DMS153 treated with DMSO at 0.1 percent for 48 hours (cell line): ENCODE data around the gene EHMT1.

ENCODE experiments used
- DNase-seq: peaks from one replicate; lab custom pipeline; 2025; ENCODE audit not compliant: unreplicated experiment; lab: John Stamatoyannopoulos, UW

EHMT1 gene

DNA sequence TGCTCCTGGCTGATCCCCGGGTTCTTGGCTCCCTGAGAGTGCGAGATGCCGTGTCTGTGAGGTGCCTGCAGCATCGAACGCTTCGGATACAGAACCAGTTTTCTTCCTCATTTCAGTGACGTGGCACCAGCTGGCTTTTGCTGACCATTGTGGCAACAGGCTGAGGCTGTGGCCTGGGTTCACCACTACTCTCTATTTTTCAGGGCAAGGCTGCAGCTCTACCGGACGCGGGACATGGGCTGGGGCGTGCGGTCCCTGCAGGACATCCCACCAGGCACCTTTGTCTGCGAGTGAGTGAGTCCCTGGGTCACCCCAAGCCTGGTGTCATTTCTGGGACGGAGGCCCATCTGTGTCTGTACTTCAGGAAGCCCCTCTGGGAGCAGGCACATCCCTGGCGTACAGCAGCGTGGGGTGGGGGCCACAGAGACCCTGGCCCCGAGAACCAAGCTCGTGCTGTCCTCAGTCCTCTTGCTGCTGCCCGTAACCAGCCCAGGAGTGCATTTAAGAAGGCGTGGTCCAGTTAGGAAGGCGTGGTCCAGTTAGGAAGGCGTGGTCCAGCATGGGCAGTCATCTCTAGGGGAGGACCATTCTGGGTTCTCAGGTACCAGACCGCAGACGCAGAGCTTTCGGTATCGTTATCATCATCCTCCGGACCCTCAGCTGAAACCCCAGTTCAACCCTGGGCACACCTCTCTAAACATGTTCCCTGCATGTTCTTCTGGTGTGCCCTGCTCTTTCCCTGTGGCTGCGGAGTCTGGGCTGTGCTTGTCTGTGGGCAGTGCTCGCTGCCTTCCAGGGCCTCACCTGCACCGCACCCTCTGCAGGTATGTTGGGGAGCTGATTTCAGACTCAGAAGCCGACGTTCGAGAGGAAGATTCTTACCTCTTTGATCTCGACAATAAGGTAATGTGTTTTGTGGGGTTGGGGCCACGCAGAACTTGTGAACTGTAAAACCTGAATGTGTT lies 198.7 kb downstream of the EHMT1 start:
- no peak for DNase-seq

DNA sequence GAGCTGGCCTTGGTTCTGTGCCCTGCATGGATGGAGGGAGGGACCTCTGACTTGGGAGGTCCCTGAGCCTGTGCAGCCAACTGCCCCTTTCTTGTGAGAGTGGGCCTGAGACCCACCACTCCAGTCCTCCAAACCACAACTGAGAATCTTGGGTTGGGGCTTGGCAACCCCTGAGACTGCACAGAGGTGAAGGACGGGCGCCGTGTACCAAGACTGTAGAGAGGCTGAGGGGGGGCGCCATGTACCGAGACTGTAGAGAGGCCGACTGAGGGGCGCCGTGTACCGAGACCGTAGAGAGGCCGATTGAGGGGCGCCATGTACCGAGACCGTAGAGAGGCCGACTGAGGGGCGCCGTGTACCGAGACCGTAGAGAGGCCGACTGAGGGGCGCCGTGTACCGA lies 199.5 kb downstream of the EHMT1 start:
- no peak for DNase-seq

DNA sequence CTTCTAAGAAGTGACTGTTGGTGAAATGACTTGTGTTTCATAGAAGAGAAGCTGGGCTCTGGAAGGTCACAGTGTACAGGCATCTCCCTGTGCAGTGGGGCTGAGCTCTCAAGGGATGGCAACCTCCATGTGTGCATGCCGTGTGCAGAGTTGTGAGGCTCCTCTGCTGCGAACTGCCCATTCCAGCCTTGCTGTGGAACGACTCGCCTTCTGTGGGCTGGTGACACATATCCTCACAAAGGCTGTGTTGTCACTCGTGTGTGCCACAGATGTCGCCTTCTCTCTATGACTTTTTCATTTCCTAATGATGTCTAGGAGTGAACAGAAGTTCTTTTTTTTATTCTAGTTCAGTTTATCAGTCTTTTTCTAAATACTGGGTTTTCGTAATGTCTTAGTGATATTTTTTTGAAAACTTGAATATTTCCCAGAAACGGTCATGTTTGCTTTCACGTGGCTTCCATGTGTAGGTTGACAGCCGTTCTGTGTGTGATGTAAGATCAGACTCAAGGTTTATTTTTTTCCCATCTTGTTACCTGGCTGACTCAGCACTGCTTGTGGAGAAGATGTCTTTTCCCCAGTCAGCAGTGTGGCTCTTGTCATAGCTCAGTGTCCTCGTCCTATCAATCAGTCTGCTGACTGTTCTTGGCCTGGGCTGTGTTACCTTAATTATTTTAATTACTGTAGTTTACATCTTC lies 201.5 kb downstream of the EHMT1 start:
- DNase-seq, result no peak

DNA sequence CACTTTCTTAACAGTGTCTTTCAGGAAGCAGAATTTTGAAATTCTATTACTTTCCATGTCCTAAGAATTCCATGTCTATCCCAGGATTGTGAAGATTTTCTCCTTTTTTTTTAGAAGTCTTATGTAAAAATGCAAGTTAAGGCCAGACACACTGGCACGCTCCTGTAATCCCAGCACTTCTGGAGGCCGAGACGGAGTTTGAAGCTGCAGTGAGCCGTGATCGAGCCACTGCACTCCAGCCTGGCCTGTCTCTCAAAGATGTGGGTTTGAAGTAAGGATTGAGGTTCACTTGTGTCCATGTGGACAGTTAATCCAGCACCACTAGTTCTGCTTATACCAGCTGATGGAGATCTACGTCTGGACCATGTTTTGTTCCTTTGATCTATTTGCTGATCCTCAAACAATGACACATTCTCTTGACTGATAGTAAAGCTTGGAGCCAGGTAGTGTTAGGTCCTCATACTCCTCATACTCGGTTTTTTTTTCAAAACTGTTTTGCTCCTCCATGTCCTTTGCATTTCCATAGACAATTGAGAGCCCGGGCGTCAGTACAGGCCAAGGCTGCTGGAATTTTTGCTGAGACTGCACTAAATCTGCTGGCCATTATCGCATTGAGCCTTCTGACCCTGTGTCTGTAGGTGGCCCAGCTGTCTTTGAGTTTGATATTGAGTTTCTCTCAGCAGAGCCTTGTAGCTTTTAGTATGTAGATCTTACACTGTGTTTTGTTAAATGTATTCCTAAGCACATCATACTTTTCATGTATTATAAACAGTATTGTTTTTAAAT lies 205.4 kb downstream of the EHMT1 start:
- DNase-seq, result no peak

DNA sequence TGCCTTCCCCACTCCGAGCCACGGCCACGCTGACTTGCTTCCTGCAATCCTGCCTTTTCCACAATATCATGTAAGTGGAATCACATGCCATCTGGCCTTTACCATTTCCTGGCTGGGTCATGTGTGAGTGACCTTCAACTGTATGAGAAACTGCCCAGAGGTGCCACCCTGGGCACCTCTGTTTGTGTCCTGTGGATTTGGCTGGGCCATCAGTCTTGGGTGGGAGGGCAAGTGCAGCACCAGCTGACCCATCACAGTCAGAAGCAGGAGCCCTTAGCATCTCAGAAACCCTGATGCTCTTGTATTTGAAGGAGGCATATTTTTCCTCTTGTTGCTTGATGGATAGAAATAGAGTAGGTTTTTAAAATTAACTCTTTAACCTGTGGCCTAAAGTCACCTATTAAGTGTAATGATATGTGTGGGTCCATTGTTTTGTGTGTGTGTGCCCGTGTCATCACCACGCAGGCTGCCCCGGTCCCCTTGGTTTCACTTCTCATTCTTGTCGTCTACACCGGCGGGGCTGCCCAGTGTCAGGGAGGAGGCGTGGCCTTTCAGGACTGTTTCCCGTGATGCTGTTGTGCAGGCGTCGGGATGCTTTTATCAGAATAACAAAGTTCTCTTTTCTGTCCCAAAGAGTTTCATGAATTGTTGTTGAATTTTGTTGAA lies 206.7 kb downstream of the EHMT1 start:
- DNase-seq, result no peak

DNA sequence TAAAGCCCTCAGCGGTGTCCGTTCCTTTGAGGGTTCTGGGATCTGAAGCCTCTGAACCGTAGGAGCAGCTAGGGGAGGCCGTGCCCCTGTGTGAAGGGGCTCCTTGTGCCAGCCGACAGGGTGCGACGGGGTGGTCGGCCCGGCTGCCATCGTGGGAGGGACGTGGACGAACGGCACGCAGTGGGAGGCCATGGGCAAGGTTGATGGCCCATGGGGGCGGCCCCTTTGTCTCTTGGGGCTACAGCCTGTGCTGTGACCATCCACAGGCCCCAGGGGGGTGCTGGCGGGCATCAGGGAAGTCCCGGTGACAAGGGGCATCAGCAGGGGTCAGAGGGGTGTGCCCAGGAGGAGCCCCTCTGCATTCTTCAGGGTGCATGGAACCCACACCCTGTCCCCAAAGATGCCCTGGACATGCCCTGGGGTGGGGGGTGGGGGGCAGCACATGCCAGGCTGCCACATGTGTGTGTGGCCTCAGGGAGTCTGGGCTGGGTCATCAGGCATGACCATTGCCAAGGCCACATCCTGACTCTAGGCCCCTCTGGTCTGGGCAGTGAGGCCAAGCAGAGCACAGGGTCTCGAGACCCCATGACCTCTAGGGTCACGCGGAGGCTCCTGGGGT lies 209.2 kb downstream of the EHMT1 start:
- no peak for DNase-seq

DNA sequence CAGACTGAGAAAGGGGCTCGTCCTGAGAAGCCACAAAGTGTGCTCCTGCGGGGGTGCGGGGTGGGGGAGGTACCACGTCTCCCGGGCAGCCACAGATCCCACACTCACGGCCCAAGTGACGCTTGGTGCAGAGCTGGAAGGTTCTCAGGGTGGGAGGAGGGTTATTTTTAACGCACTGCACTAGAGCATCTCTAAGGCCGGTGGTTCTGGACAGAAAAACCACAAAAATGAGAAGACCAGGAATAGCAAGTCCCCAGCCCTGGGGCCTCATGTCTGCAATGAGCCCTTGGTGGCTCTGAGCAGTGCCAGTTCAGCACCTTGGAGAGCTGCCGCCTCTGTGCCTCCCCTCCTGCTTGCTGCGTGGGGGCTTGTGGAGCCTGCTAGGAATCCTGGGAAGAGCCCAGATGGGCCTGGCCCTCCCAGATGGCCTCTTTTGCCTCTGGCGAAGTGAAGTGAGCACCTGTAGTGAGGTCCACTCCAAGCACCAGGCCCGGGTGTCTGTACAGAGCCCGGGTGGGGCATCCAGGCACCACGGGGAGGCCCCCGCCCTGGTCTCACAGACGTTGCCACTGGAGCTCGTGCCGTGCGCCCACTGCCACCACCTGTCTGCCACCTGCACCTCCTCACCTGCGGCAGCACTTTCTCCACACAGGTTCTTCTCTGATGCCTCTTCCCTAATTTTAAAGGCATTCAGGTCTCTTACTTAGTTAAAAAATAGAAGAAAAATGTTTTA lies 209.9 kb downstream of the EHMT1 start:
- DNase-seq, result no peak

DNA sequence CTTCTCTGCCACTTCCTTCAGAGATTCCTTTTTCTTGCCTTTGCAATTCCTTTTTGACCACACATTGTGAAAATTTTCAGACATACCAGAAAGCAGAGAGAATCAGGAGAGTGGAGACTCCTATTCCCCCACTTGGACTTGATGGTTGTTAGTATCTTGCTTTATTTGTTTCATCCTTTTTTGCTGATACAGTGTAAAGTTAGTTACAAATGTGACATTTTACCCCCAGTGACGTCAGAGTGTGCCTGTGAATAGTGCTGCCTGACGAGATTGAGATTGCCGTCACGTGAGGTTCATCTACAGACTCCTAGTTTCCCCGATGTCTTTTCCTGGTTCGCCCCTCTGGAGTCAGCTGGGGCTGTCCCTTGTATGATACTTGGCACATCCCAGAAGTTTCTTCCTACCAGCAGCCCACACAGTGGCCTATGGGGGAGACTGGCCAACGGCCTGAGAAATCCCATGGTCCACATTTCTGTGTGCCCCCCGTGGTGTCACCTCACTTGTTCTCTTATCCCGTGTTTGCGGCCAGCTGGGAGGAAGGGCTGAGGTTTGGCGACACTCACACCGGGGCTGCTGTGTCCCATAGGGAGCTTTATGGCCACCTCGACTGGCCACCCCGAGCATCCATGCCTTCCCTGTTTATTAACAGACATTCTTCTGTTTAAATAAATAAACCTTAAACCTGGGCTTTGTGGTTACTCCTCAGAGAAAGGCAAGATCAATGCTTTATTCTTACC lies 210.6 kb downstream of the EHMT1 start:
- no peak for DNase-seq

DNA sequence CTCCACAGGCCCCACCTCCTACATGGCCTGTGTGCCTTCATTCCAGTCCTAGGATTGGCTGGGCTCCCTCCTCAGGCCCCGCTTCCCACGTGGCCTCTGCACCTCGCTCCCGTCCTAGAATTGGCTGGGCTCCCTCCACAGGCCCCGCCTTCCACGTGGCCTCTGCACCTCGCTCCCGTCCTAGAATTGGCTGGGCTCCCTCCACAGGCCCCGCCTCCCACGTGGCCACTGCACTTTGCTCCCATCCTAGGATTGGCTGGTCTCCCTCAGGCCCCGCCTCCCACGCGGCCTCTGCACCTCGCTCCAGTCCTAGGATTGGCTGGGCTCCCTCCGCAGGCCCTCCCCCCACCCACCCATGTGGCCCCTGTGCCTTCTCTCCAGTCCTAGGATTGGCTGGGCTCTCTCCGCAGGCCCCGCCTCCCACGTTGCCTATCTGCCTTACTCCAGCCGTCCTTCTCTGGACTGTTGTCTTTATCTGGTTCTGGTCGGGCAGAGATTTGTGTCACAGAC lies 213.4 kb downstream of the EHMT1 start:
- DNase-seq, result no peak

DNA sequence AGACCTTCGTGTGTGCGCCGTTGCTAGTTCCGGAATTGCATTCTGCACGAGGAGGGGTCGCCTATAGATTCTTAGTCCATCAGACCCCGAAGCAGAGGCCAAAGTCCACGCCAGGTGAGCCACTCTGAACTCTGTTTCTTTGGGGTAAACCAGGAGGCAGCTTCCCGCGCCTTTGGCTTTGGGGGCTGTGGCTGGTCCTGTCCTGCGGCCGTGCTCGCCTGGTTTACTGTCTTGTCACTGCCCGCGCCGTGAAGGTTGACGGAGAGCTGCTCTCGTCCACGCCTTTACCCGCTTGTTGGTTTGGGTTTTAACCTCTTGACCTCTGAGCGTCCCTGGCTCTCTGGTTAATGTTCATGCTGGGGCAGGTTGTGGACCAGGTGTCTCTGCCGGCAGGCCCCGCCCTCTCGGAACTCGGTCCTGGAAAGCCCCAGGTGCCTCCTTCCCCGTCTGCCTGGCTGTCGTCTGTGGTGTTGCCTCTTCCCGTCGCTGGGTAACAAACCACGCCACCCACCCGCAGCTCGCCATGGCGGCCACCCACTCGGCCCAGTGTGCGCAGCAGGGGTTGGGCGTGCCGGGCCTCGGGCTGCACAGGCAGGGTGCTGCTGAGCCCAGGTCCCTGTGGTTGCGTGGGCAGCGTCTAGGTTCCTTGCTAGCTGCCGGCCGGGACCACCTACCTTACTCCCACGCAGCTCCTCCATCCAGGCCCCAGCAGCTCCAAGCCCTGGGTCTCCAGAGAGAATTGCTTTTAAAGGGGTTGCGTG lies 214.2 kb downstream of the EHMT1 start:
- no peak for DNase-seq

DNA sequence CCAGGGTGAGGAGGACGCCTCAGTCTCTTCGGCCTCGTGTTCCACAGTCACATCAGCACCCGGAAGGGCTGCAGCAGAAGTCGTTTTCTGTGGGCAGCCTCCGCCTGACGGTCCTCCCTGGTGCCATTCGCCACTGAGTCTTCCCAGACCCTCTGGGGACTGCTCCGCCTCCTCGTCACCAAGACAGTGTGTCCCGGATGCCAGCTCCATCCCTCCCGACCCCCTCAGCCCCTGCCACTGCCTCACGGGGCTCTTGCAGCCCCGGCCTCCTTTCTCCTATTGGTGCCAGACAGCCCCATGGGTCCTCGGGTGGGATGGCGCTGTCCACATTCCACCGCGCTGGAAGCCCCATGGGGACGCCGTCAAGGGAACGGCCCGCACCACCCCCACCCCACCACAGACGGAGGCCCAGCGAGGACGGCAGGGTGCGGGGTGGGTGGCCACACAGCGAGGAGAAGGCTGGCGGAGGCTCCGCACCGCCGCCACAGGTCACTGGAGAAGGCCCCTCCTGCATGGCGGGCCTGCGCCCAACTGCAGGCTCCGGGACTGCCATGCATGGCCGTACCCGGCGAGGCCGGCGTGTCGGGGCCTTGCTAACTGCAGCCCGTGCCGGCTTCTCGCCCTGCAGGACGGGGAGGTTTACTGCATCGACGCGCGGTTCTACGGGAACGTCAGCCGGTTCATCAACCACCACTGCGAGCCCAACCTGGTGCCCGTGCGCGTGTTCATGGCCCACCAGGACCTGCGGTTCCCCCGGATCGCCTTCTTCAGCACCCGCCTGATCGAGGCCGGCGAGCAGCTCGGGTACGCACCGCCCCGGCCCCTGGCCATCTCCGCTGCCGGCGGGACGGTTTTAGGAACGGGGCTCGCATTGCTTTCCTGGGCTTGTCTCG lies 215.2 kb downstream of the EHMT1 start:
- DNase-seq, result no peak

DNA sequence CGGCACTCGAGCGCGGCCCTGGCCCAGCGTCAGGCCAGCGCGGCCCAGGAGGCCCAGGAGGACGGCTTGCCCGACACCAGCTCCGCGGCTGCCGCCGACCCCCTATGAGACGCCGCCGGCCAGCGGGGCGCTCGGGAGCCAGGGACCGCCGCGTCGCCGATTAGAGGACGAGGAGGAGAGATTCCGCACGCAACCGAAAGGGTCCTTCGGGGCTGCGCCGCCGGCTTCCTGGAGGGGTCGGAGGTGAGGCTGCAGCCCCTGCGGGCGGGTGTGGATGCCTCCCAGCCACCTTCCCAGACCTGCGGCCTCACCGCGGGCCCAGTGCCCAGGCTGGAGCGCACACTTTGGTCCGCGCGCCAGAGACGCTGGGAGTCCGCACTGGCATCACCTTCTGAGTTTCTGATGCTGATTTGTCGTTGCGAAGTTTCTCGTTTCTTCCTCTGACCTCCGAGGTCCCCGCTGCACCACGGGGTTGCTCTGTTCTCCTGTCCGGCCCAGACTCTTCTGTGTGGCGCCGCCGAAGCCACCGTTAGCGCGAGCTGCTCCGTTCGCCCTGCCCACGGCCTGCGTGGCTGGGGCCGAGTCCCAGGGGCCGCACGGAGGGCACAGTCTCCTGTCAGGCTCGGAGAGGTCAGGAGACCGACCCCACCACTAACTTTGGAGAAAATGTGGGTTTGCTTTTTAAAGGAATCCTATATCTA lies 216.2 kb downstream of the EHMT1 start:
- DNase-seq, result no peak

DNA sequence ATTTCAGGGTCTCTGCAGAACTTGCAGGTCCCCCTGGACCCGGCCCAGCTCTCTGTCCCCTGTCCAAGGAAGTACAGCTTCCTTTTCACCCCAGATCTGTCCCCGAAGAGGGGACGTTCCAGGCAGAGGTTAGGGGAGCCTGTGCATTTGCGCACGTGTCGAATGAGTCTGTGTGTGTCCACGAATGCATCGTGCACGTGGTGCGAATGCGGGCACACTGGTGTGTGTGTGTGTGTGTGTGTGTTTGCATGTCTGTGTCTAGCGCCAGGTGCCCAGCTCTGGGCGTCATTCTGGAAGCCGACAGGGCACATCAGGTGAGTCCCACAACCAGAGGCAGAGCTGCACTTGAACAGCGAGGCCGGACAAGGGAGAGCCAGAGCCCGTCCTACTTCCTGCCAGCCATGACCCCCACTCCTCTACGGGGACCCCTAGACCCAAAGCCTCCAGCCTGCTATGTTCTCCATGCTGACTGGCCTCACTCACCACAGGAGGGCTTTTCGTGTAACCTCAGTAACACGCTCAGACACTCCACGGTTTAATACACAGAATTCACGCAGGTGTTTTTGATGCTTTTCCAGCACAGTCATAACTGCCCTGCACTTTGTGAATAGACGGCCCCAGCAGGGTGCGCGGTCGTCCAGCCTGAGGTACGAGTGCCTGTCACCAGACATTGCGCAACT lies 217.5 kb downstream of the EHMT1 start:
- no peak for DNase-seq

DNA sequence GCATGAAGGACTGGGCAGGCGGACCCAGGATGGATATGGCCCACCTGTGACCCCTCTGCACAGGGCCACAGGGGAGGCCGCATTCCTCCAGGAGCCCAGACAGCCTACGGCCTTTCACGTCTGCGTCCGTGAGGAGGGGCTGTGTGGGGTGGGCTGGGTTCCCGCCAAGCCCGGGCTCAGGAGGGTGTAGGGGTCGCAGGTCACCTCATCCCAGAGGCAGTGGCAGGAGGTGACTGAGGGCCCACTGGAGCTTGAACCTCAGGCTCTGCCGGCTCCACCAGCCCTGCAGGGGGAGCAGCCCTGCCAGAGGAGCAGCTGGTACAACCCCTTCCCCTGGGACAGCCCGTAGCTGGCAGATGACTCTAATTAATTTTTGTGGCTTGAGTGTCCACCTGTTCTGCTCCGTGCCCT lies 218.0 kb downstream of the EHMT1 start:
- DNase-seq, result no peak

DNA sequence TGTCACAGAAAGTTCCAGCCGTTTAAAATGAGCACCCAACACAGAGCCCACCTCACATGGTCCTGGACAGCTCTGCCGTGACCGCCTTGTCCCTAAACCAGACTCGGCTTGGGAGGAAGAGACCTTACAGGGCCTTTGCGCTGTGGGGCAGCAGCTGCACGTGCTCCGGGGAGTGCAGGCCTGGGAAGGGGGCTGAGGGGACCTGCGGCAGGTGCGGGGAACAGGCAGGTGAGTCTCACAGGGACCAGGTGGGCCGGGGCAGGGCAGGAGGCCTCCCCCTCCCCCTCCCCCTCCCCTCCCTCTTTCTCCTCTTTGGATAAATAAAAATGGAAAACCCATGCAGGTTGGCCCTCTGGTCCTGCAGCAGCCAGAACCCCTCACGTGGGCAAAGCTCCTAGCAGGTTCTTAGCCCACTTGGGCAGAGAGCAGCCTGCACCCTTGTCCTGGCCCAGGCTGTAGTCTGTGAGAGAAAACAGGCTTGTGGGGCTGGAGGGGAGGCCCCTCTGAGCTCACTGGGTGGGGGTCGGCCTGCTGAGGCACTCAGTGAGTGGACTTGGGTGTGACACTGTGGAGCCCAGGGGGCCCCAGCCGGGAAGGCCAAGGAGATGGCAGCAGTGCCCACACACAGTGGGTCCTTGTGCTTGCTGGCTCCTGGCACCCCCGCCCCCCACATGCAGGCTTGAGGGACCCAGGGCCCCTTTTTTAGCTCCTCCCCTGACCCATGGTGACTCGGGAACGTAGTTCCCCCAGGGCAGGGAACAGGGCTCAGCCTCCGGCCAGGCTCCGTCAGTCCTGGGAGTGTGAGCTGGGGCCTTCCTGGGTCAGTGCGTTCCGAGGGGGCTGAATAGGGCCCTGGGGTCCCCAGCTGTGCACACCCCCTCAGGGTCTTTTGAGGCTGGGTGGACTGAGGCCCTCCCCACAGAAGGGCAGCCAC lies 218.8 kb downstream of the EHMT1 start:
- DNase-seq, result no peak
